WERI-Rb-1 (cell line): ENCODE data around the gene ACOX2.

Source experiments
- DNase-seq: peaks from one replicate; pipeline ENCODE4 v3.0.0-alpha.2; 2020
- H3K27ac ChIP-seq: fragments of 250-450 bp; sonication (Bioruptor Pico); 2 replicates; pipeline ENCODE4 v1.5.1; 2020; ENCODE audit warnings: mild to moderate bottlenecking, moderate library complexity
- H3K27me3 ChIP-seq: fragments of 250-450 bp; sonication (Bioruptor Pico); 2 replicates; pipeline ENCODE4 v1.5.1; 2021; ENCODE audit warnings: mild to moderate bottlenecking, low read depth, moderate library complexity; ENCODE audit not compliant: insufficient read depth, severe bottlenecking
- H3K36me3 ChIP-seq: fragments of 250-450 bp; sonication (Bioruptor Pico); 2 replicates; pipeline ENCODE4 v1.5.1; 2020; ENCODE audit warnings: mild to moderate bottlenecking, moderate library complexity
- H3K4me3 ChIP-seq: 2 replicates; pipeline ENCODE4 v1.5.1; 2011; ENCODE audit warnings: low read depth, mild to moderate bottlenecking, control low read depth, low read length
- H3K9me3 ChIP-seq: fragments of 250-450 bp; sonication (Bioruptor Pico); 2 replicates; pipeline ENCODE4 v1.5.1; 2021; ENCODE audit warnings: mild to moderate bottlenecking, moderate library complexity; ENCODE audit not compliant: severe bottlenecking
- TF ChIP-seq, protein P1 (sequence below): IDR thresholded peaks from 2 replicates; pipeline ENCODE4 v1.5.1; 2011; ENCODE audit warnings: low read depth, mild to moderate bottlenecking, control low read depth, inconsistent platforms, low read length

ACOX2 gene

DNA sequence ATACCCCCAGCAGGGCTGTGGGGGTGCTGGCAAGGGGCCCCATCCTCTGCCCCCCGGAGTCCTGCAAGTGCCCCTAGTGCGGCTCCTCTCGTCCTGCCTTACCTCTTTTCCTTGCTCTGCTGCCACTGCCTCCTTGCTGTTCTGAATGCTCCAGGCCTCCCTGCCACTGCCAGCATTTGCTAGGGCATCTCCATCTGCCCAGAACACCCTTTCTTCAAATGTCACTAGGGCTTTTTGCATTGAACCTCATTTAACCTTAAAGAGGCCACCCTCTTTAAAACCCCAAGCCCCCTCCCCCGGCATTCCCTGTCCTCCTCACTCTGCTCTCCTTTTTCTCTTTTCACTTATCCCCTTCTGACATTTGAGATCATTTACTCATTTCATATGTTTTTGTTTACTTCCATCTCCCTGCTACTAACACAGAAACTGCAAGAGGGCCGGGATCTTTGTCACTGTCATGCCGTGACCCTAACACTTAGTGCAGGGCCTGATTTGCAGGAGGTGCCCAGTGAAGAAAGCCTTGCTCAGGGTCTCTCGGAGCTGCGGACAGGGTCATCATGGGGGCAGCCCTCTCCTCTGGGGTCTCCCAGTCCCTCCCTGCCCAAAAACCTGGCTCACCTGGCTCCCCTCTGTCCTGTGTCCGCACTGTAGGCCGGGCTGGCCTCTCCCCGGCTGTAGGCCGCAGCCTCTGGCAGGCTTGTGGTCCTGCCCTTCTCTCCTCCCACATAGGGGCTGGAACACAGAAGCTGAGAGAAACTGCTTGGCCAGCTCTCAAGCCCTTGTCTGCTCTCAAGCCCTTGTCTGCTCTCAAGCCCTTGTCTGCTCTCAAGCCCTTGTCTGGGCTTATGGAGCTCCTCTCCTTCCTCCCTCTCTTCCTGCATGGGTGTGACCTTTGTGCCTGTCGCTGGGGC is at the start of gene ACOX2:
TSS of gene ACOX2 (minus strand) at position 690 of the 911 bp plus-strand sequence. CDS start 2,084 bp downstream, outside the sequence.
- no peaks in the 10 kb centered on the region for H3K36me3 ChIP-seq
- DNase-seq = no peak
- H3K27me3 ChIP-seq = no peaks in the 10 kb centered on the region
- H3K27ac ChIP-seq = peak within 1 kb of the TSS; percentile 41; the same call in 1 of the 2 replicates
- no peak within 1 kb of the TSS for H3K4me3 ChIP-seq
- TF ChIP-seq, protein P1, sequence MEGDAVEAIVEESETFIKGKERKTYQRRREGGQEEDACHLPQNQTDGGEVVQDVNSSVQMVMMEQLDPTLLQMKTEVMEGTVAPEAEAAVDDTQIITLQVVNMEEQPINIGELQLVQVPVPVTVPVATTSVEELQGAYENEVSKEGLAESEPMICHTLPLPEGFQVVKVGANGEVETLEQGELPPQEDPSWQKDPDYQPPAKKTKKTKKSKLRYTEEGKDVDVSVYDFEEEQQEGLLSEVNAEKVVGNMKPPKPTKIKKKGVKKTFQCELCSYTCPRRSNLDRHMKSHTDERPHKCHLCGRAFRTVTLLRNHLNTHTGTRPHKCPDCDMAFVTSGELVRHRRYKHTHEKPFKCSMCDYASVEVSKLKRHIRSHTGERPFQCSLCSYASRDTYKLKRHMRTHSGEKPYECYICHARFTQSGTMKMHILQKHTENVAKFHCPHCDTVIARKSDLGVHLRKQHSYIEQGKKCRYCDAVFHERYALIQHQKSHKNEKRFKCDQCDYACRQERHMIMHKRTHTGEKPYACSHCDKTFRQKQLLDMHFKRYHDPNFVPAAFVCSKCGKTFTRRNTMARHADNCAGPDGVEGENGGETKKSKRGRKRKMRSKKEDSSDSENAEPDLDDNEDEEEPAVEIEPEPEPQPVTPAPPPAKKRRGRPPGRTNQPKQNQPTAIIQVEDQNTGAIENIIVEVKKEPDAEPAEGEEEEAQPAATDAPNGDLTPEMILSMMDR = no peak
- no peaks in the 10 kb centered on the region for H3K9me3 ChIP-seq

DNA sequence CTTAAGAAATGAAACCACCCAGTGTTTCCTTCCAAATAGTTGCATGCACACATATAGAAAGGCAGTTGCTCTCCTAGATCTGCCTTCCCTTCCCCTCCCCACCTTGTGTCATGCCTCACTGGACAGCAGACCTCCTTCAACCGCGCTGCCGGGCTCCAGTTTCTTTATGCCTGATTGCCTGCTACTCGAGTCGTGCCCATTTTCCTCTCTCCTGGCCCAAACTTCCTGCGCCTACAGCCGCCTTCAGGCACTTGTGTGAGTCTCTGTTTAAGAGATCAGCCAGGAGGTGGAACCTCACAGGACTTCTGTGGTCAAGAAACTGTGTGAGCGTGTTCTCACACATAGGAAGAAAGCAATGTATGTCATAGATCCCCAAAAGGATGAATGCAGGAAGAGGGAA is 49.0 kb upstream of the ACOX2 start:
- Histone ChIP-seq H3K9me3 (no peaks in the 10 kb centered on the region), H3K4me3 (no peak overlapping the region), H3K27ac (no peak overlapping the region)

DNA sequence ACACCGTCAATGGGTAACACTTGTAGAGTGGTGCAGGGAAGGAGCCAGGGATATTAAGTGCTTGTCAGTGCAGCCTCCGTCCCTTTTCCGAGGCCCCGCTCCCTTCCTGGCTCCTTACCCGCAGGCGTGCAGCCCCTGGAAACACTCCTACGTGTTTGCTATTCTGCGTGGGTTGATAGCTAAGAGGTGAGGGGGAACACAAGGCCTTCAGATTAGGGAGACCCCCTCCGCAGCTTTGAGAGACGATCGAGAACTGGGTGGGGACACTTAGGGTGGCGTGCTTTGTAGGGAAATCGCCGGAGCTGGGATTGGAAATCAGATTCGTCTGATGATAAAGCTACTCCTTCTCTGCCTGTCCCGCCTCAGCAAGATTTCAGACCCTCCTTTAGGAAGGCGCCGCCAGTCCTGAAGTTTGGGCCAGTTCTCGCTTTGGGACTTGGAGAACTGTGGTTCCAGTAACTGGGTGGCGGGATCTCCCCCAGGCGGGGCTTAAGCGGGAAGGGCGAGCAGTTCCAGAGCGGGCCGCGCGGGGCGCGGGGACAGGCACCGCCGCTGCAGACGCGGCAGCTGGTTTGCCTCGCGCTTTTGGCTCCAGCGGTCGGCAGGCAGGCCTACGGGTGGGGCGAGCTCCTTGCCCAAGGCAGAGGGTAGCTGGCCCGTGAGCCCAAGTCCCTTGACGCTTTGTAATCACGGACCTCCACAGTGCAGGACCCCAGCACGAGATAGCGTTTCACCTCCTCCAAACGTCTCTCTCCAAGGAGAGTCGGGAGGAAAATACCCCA is 48.2 kb upstream of the ACOX2 start:
- H3K9me3 ChIP-seq = no peaks in the 10 kb centered on the region
- DNase-seq = no peak
- no peaks in the 10 kb centered on the region for H3K36me3 ChIP-seq
- H3K27ac ChIP-seq = no peak overlapping the region
- no peaks in the 10 kb centered on the region for H3K27me3 ChIP-seq
- TF ChIP-seq, protein P1 = no peak
- no peak overlapping the region for H3K4me3 ChIP-seq

More for the DNA sequence above, 49.0 kb upstream of the ACOX2 start:
- no peak for DNase-seq
- no peaks in the 10 kb centered on the region for H3K36me3 ChIP-seq
- no peaks in the 10 kb centered on the region for H3K27me3 ChIP-seq
- TF ChIP-seq, protein P1 = no peak

DNA sequence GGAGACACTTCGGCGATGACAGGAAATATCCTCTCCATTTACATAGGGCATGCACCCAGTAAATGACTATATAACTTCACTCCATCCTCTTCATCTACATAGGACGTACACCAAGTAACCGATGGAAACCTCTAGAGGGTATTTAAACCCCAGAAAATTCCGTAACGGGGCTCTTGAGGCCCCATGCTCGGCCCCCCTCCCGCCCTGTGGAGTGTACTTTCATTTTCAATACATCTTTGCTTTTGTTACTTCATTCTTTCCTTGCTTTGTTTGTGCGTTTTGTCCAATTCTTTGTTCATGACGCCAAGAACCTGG is 47.7 kb upstream of the ACOX2 start:
- H3K9me3 ChIP-seq = no peaks in the 10 kb centered on the region
- no peak for DNase-seq
- TF ChIP-seq, protein P1 = no peak
- H3K4me3 ChIP-seq = no peak overlapping the region
- H3K27ac ChIP-seq = no peak overlapping the region
- H3K36me3 ChIP-seq = no peaks in the 10 kb centered on the region
- no peaks in the 10 kb centered on the region for H3K27me3 ChIP-seq

DNA sequence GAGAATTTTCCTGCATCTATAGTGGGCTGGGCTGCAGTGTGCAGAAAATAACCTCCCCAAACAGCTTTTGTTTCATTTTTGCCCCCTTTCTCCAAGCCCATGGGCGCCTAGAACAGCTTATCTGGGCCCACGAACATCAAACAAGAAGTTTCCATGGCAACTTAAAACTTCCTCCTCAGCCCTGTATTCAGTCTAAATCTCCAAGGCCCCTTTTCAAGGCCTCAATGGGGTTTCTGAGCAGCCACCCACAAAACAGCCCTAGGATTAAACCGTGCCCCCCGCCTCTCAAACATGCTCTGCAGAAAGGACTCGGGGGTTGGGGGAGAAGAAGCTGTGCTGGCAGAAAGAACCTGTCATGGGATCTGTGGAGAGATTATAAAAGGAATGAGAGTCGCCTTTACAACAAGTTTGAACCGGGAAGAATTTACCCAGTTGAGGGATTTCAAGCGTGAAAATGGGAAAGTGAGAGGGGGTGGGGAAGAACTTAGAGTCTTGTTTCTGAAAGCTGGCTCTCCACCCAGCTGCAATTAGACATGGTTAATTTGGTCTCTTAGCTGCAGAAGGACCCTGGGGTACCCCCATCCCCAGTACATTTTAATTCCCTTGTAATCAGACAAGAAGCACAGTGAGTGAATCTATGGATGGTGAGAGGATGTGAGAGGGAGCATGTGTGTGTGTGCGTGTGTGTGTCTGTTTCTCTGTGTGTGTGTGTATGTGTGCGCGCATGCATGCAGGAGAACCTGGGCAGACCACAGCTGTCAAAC is 44.5 kb upstream of the ACOX2 start:
- peak; percentile 17 for DNase-seq
- Histone ChIP-seq H3K4me3 (no peak overlapping the region), H3K27me3 (no peaks in the 10 kb centered on the region), H3K27ac (no peak overlapping the region), H3K36me3 (no peaks in the 10 kb centered on the region), H3K9me3 (no peaks in the 10 kb centered on the region)
- TF ChIP-seq, protein P1 = no peak
